NCI-H2081 (cell line): ENCODE data around the gene RDH8.
"Not testable (repeated sequence)": the region's sequence is repeated elsewhere in the genome, so short reads cannot be mapped to it uniquely, and the experiment has no call there.

ENCODE experiments used
- DNase-seq, 2 experiments: peaks; one replicate each; lab custom pipeline; 2025; lab: John Stamatoyannopoulos, UW

The RDH8 gene

GRCh38 chr19:10005632-10006334, 7.5 kb upstream of the RDH8 start:
- no peak for DNase-seq

DNA sequence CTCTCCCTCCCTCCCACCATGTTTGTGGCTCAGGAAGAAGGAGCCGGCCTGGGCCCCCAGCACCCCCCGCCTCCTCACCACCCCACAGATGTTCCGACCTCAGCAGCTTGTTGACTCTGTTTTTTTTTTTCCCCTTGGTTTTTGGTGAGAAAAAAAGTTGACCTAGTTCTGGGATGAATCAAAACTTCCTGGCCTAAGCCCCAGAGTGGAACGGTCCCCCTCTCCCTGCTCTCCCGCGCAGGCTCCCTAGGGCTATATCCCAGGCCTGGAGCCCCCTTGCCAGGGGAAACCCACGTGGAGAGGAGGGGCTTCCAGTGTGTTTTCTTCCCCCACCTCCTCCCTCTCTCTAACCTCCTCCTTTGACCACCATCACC, 7.0 kb upstream of the RDH8 start:
- no peak for DNase-seq

DNA sequence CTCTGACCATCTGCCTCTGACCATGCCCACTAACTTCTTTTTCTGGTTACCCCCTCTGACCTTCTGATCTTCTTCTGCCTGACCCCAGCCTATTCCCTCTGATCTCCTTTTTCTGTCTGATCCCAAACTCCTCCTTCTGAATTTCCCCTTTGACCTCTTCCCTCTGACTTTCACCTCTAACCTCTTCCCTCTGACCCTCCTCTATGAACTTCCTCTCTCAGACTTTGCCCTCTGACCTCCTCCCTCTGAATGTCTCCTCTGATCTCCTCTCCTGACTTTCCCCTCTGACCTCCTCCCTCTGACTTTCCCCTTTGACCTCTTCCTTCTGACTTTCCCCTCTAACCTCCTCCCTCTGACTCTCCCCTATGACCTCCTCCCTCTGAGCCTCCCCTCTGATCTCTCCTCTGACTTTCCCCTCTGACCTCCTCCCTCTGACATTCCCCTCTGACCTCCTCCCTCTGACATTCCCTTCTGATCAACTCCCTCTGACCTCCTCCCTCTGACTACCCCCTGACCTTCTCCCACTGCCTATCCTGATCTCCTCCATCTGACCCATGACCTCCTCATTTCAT, 6.4 kb upstream of the RDH8 start:
- no peak for DNase-seq

GRCh38 chr19:10007371-10008183, 5.7 kb upstream of the RDH8 start:
- no peak for DNase-seq

DNA sequence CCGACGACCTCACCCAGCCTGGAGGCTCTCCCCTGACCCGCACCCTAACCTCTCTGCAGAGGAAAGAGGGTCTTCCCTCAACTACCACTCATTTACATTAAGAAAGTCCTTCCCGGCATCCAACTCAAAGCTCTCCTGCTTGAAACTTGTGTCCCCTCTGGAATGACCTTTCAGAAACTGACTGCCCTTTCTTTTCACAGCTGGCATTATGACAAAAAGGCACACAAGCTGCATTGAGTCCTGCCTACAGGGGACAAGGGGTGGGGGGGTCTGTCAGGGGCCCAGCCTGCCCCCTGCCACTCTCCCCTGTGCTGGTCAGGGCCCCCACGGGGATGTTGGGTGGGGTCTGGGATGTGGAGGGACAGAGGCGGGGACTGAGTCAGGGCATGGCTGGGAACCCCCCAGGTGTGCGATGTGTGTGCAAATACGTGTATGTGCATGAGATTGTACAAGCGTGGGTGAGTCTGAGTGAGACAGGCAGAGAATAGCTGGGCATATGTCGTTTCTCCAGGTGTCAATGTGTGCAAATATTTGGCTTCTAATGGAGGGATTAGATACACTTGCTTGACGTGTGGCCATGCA, 5.0 kb upstream of the RDH8 start:
- no peak for DNase-seq

- no peak for DNase-seq
These were observed 3.5 kb upstream of the RDH8 start for GRCh38 chr19:10009714-10010224.

- DNase-seq, result no peak
These were observed 3.0 kb upstream of the RDH8 start, which contains the start of gene COL5A3 for GRCh38 chr19:10010247-10010691. COL5A3 (minus strand) TSS chr19:10010504; CDS start chr19:10010385, 119 bp downstream.

GRCh38 chr19:10010939-10011338, 2.3 kb upstream of the RDH8 start:
- no peak for DNase-seq

GRCh38 chr19:10011974-10012373, 1.3 kb upstream of the RDH8 start:
- no peak for DNase-seq

- DNase-seq, result no peak
These were observed 743 bp downstream of the RDH8 start for GRCh38 chr19:10013834-10014618.

GRCh38 chr19:10018263-10018662, 5.0 kb downstream of the RDH8 start:
- DNase-seq, result no peak

GRCh38 chr19:10018786-10019185, 5.5 kb downstream of the RDH8 start:
- DNase-seq, result no peak

DNA sequence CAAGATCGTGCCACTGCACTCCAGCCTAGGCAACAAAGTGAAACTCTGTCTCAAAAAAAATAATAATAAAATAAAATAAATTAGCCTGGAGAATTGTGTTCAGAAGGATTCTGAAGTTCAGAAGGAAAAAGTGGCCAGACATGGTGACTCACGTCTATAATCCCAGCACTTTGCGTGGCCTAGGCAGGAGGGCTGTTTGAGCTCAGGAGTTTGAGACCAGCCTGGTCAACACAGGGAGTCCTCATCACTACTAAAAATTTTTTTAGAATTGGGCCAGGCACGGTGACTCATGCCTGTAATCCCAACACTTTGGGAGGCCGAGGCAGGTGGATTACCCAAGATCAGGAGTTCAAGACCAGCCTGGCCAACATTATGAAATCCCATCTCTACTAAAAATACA, 6.0 kb downstream of the RDH8 start:
- DNase-seq, result no peak

- DNase-seq, result no peak
These were observed 7.6 kb downstream of the RDH8 start for GRCh38 chr19:10020851-10021250.

DNA sequence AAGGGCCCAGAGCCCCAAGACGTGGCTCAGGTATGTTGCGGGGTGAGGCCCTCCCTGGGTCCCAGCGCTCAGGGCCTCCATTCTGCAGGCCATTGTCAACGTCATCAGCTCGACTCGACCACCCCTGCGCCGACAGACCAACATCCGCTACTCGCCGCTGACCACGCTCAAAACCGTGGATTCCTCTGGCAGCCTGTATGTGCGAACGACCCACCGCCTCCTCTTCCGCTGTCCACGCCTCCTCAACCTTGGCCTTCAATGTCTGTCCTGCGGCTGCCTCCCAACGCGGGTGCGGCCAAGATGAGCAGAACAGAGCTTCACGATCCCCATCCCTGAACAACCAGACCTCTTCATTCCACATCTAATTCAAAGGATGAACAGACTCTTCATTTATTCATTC, 8.2 kb downstream of the RDH8 start:
- no peak for DNase-seq

GRCh38 chr19:10021863-10022262, 8.6 kb downstream of the RDH8 start:
- DNase-seq, result no peak

GRCh38 chr19:10023096-10023495, 9.8 kb downstream of the RDH8 start:
- DNase-seq, result not testable (repeated sequence)

GRCh38 chr19:10026744-10027143, 13.5 kb downstream of the RDH8 start:
- DNase-seq, result no peak

GRCh38 chr19:10027158-10027997, 14.1 kb downstream of the RDH8 start:
- DNase-seq, result peak; percentile 89 to 90

DNA sequence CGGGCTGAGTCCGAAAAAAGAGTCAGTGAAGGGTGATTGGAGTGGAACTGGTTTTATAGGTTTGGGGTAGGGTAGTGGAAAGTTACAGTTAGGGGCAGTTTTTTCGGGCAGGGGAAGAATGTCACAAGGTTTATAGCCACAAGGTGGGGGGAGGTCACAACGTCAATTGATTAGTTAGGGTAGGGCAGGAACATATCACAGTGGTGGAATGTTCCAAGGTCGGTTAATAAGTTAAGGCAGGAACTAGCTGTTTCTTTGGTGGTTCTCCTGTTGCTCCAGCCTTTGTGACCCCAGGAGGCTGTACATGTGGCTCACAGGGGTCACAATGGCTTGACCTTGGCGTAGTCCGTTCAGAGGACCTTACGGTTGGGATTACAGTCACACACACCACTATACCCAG, 20.3 kb downstream of the RDH8 start:
- no peak for DNase-seq

DNA sequence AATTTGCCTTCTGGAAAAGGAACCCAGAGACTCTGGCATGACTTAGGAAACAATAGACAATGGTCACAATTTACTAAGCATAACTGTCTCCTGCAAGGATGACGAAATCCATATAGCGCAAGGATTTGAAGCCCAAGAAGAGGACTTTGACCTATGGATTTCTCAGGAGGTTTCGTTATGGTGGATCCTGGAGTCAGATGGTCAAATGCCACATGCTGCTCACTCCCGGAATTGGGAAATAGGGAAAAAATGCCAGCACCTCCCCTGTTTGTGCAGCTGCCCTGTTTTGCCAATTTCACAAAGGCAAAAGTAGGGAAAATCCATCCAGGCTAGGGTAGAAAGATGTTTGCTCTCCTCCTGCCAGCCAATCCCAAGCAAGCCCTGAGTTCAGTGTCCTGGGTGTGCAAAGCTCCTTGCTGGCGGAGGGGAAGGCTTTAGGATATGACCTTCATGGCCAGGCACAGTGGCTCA, 23.4 kb downstream of the RDH8 start:
- DNase-seq, result no peak
